Liver (tissue), 9 donors: ENCODE measurements around the gene ASAP2. TPM values are rescaled to one million over a fixed set of nuclear protein-coding genes. Genes with fewer than 3 reads are reported as not detected.

Source experiments
- DNase-seq: peaks from one replicate; pipeline ENCODE4 v3.0.0-alpha.2; 2017; ENCODE audit warnings: low spot score
- H3K27ac ChIP-seq, 2 donors: one replicate each; pipeline ENCODE4 v1.7.0; 2013; ENCODE audit warnings: inconsistent platforms in 2 of 2, low read length in 2 of 2, control low read depth in 1 of 2, low read depth in 1 of 2, mild to moderate bottlenecking in 1 of 2
- H3K27me3 ChIP-seq, 4 donors: one replicate each; pipeline versions ENCODE4 v1.6.1 to v1.7.0; 2013; ENCODE audit warnings: low read length in 3 of 4, inconsistent platforms in 1 of 4, mild to moderate bottlenecking in 1 of 4, moderate library complexity in 1 of 4; ENCODE audit not compliant: control insufficient read depth in 4 of 4, insufficient read depth in 4 of 4
- H3K36me3 ChIP-seq, 4 donors: one replicate each; pipeline versions ENCODE4 v1.6.1 to v1.7.0; 2013; ENCODE audit warnings: low read length in 3 of 4, mild to moderate bottlenecking in 3 of 4, low read depth in 1 of 4, moderate library complexity in 1 of 4; ENCODE audit not compliant: control insufficient read depth in 4 of 4, insufficient read depth in 3 of 4
- H3K4me1 ChIP-seq, 4 donors: one replicate each; pipeline versions ENCODE4 v1.6.1 to v1.7.0; 2013; ENCODE audit warnings: low read length in 3 of 4, mild to moderate bottlenecking in 3 of 4, moderate library complexity in 1 of 4; ENCODE audit not compliant: control insufficient read depth in 4 of 4, insufficient read depth in 4 of 4
- H3K4me3 ChIP-seq, 3 donors: one replicate each; pipeline versions ENCODE4 v1.6.1 to v1.7.0; 2013; ENCODE audit warnings: low read length in 3 of 3, control low read depth in 1 of 3, low read depth in 1 of 3, mild to moderate bottlenecking in 1 of 3
- H3K9ac ChIP-seq, 2 donors: one replicate each; pipeline ENCODE4 v1.7.0; 2013; ENCODE audit warnings: low read length in 2 of 2, mild to moderate bottlenecking in 2 of 2, moderate library complexity in 2 of 2, control low read depth in 1 of 2, low read depth in 1 of 2
- H3K9me3 ChIP-seq, 4 donors: one replicate each; pipeline versions ENCODE4 v1.6.1 to v1.7.0; 2013; ENCODE audit warnings: low read length in 3 of 4; ENCODE audit not compliant: control insufficient read depth in 4 of 4
- FOXA1 ChIP-seq: IDR thresholded peaks from 2 replicates; pipeline ENCODE4 v1.6.1; 2016; ENCODE audit warnings: antibody characterized with exemption
- FOXA2 ChIP-seq: IDR thresholded peaks from 2 replicates; pipeline ENCODE4 v1.6.1; 2016; ENCODE audit warnings: antibody characterized with exemption
- GABPA ChIP-seq, 2 donors: IDR thresholded peaks in 1 of 2; conservative IDR thresholded peaks in 1 of 2; 2 replicates each; pipeline ENCODE4 v1.6.1; 2016; ENCODE audit warnings: antibody characterized with exemption in 2 of 2, mild to moderate bottlenecking in 1 of 2, moderate library complexity in 1 of 2
- HNF4G ChIP-seq: IDR thresholded peaks from 2 replicates; pipeline ENCODE4 v1.6.1; 2016; ENCODE audit warnings: antibody characterized with exemption
- JUND ChIP-seq, 2 donors: IDR thresholded peaks; 2 replicates each; pipeline ENCODE4 v1.6.1; 2016; ENCODE audit warnings: antibody characterized with exemption in 2 of 2
- MAX ChIP-seq: IDR thresholded peaks from 2 replicates; pipeline ENCODE4 v1.6.1; 2016; ENCODE audit warnings: antibody characterized with exemption
- NR2F2 ChIP-seq: IDR thresholded peaks from 2 replicates; pipeline ENCODE4 v1.6.1; 2016; ENCODE audit warnings: antibody characterized with exemption
- REST ChIP-seq: IDR thresholded peaks from 2 replicates; pipeline ENCODE4 v1.6.1; 2016; ENCODE audit warnings: antibody characterized with exemption, mild to moderate bottlenecking
- YY1 ChIP-seq: IDR thresholded peaks from 2 replicates; pipeline ENCODE4 v1.6.1; 2016; ENCODE audit warnings: antibody characterized with exemption, mild to moderate bottlenecking
- WGBS: extraction: QIAGEN DNeasy Blood & Tissue Kit; methylation state at CpG from one replicate; pipeline ENCODE4 v1.1.7; 2013; 5-methylcytosine and 5-hydroxymethylcytosine counted together
- polyA plus RNA-seq, 2 donors: library from polyadenylated mRNA; stranded (reverse) in 1 of 2; unstranded in 1 of 2; fragments of 200-250 nt in 1 of 2; fragments of >200 nt in 1 of 2; fragmentation: Nextera tagmentation in 1 of 2; extraction: Ambion mirVana in 1 of 2; gene quantifications; one replicate each; pipeline versions ENCODE4 v1.2.1 to v1.2.3, GENCODE V29; 2013 to 2015
- total RNA-seq, 2 donors: library from RNA; depleted of rRNA; stranded (reverse); fragments of >200 nt; gene quantifications; one replicate each; pipeline ENCODE4 v1.2.3, GENCODE V29; 2014
- TF ChIP-seq, protein P1 (sequence below): IDR thresholded peaks from 2 replicates; pipeline ENCODE4 v1.6.1; 2016; ENCODE audit warnings: antibody characterized with exemption
- donor health status: healthy.
- donor health status: healthy.
- donor health status: healthy.
- donor health status: healthy.
- donor health status: healthy.

The ASAP2 gene
- total and polyA plus RNA-seq, 4 donors = 0.36 to 5.9 (median 2.6) TPM

DNA sequence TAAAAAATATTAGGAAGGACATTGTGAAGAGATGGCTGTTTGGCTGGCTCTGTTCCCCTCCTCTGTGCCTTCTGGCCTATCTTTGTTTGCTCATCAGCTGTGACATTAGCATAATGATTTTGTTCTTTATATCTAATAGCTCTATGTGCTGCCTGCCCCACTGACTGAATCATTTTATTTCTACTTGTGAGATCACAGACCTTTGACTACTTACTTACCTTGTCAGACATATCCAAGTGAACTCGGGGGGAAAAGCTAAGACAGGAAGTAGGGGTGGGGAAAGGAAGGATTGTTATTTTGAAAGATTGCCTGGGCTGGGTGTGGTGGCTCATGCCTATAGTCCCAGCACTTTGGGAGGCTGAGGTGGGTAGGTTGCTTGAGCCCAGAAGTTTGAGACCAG, 104.2 kb downstream of the ASAP2 start:
- no peak for DNase-seq
- Histone ChIP-seq H3K27ac (peak overlapping the region in 1 of 2 donors; percentile 30), H3K9me3 (no peaks in the 10 kb centered on the region), H3K36me3 (no peaks in the 10 kb centered on the region), H3K27me3 (no peaks in the 10 kb centered on the region), H3K4me1 (peaks cover 0 to 5% (median under 1%) of the 10 kb centered on the region in 4 donors), H3K4me3 (no peak overlapping the region), H3K9ac (no peak overlapping the region)
- TF ChIP-seq YY1 = no peak
- TF ChIP-seq, protein P1, sequence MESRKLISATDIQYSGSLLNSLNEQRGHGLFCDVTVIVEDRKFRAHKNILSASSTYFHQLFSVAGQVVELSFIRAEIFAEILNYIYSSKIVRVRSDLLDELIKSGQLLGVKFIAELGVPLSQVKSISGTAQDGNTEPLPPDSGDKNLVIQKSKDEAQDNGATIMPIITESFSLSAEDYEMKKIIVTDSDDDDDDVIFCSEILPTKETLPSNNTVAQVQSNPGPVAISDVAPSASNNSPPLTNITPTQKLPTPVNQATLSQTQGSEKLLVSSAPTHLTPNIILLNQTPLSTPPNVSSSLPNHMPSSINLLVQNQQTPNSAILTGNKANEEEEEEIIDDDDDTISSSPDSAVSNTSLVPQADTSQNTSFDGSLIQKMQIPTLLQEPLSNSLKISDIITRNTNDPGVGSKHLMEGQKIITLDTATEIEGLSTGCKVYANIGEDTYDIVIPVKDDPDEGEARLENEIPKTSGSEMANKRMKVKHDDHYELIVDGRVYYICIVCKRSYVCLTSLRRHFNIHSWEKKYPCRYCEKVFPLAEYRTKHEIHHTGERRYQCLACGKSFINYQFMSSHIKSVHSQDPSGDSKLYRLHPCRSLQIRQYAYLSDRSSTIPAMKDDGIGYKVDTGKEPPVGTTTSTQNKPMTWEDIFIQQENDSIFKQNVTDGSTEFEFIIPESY = no peak
- no peak for TF ChIP-seq GABPA (IDR thresholded peaks at IDR 0.05 in 1 of 2, conservative IDR thresholded peaks at IDR 0.05 in 1 of 2)
- no peak for TF ChIP-seq REST
- no peak for TF ChIP-seq MAX
- no peak for TF ChIP-seq FOXA1
- TF ChIP-seq FOXA2 = no peak
- TF ChIP-seq HNF4G = no peak
- TF ChIP-seq JUND (IDR thresholded peaks at IDR 0.05) = no peak
- TF ChIP-seq NR2F2 = no peak
- WGBS = 58% methylated on average over 1 of the region's 1 CpG

GRCh38 chr2:9311488-9311887, 104.9 kb downstream of the ASAP2 start:
- H3K4me1 ChIP-seq = peaks cover 0 to 5% (median under 1%) of the 10 kb centered on the region in 4 donors
- no peak for TF ChIP-seq NR2F2
- no peak for TF ChIP-seq HNF4G
- no peak for TF ChIP-seq MAX
- TF ChIP-seq, protein P1 = no peak
- no peaks in the 10 kb centered on the region for H3K9me3 ChIP-seq
- H3K27me3 ChIP-seq = no peaks in the 10 kb centered on the region
- no peaks in the 10 kb centered on the region for H3K36me3 ChIP-seq
- WGBS = 87% methylated on average over 12 of the region's 12 CpGs
- H3K4me3 ChIP-seq = no peak overlapping the region
- H3K9ac ChIP-seq = no peak overlapping the region
- DNase-seq = no peak
- H3K27ac ChIP-seq = no peak overlapping the region
